ENCODE results near the gene OR13F1. TPM values are rescaled to one million over a fixed set of nuclear protein-coding genes. Genes with fewer than 3 reads are reported as not detected.
"Not testable (repeated sequence)": the region's sequence is repeated elsewhere in the genome, so short reads cannot be mapped to it uniquely, and the experiment has no call there.

Gene OR13F1
- total RNA-seq, 4 donors from 2014 or later: not detected

GRCh38 chr9:104485014-104485413 is 19.0 kb upstream of the OR13F1 start:
- no peak for TF ChIP-seq POLR2A (IDR thresholded peaks at IDR 0.05)
- TF ChIP-seq CTCF (IDR thresholded peaks at IDR 0.05): no peak
- Histone ChIP-seq H3K36me3 (no peaks in the 10 kb centered on the region), H3K9me3 (no peaks in the 10 kb centered on the region), H3K4me1 (no peaks in the 10 kb centered on the region), H3K4me3 (no peak overlapping the region), H3K27me3 (no peaks in the 10 kb centered on the region), H3K27ac (no peak overlapping the region)
- intact Hi-C loops (cut with DNase I): no loop called here
- WGBS, 2 donors: 84 to 90% methylated on average over 2 of the region's 2 CpGs
- no peak for DNase-seq

GRCh38 chr9:104494808-104495207 is 9.3 kb upstream of the OR13F1 start:
- H3K27ac ChIP-seq: no peak overlapping the region
- no peaks in the 10 kb centered on the region for H3K36me3 ChIP-seq
- no peak for DNase-seq
- no peaks in the 10 kb centered on the region for H3K9me3 ChIP-seq
- H3K4me3 ChIP-seq: no peak overlapping the region
- H3K27me3 ChIP-seq: no peaks in the 10 kb centered on the region
- 33 to 38% methylated on average over 3 of the region's 3 CpGs for WGBS, 2 donors
- intact Hi-C loops (cut with DNase I): no loop called here
- no peaks in the 10 kb centered on the region for H3K4me1 ChIP-seq
- TF ChIP-seq POLR2A (IDR thresholded peaks at IDR 0.05) (no peak), CTCF (IDR thresholded peaks at IDR 0.05) (no peak)

DNA sequence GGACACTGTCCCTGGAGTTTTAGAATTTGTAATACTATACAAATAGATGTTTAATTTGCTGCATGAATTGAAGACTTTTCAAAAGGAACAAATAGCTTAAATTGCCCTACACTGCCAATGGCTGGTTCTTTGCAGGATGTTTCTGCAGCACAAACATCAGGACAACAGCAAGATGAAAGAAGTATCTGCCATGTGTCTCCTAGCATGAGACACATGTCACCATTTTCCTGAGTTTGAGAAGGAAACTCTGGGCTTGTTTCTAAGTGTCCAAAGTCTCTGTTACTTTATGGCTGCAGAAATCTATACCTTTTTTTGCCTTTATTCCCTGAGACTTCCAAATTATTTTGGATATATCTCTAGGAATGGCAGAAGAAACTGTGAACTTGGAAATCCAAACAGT is 623 bp upstream of the OR13F1 start:
- no peaks in the 10 kb centered on the region for H3K27me3 ChIP-seq
- H3K4me3 ChIP-seq: no peak overlapping the region
- TF ChIP-seq CTCF (IDR thresholded peaks at IDR 0.05) (no peak), POLR2A (IDR thresholded peaks at IDR 0.05) (no peak)
- H3K36me3 ChIP-seq: no peaks in the 10 kb centered on the region
- no peaks in the 10 kb centered on the region for H3K9me3 ChIP-seq
- DNase-seq: no peak
- H3K27ac ChIP-seq: no peak overlapping the region
- intact Hi-C loops (cut with DNase I): no loop called here
- no peaks in the 10 kb centered on the region for H3K4me1 ChIP-seq

DNA sequence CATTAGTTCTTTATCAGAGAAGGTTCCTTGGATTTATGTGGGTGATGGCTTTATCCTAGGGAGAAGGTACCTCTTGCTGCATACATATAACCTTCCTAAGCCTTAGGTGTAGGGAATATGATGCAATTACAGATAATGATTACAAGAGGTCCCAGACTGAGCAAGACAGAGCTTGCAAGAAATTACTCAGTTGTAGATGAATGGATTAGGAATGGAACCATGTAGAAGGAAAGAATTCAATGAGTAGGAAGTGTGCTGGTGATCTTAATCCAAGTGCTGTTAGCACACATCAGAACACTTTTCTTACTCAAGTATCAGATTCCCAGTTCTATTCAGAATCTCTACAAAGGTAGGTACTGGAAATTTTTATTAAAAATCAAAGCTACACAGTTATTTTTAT is 2.5 kb downstream of the OR13F1 start:
- Histone ChIP-seq H3K9me3 (no peaks in the 10 kb centered on the region), H3K36me3 (no peaks in the 10 kb centered on the region), H3K4me1 (no peaks in the 10 kb centered on the region), H3K27me3 (no peaks in the 10 kb centered on the region), H3K4me3 (no peak overlapping the region), H3K27ac (no peak overlapping the region)
- TF ChIP-seq CTCF (IDR thresholded peaks at IDR 0.05) (no peak), POLR2A (IDR thresholded peaks at IDR 0.05) (no peak)
- no peak for DNase-seq
- intact Hi-C loops (cut with DNase I): no loop called here

- H3K36me3 ChIP-seq: no peaks in the 10 kb centered on the region
- intact Hi-C loops (cut with DNase I): no loop called here
- H3K4me3 ChIP-seq: no peak overlapping the region
- no peak for TF ChIP-seq POLR2A (IDR thresholded peaks at IDR 0.05)
- no peak for TF ChIP-seq CTCF (IDR thresholded peaks at IDR 0.05)
- DNase-seq: no peak
- H3K4me1 ChIP-seq: no peaks in the 10 kb centered on the region
- H3K27me3 ChIP-seq: no peaks in the 10 kb centered on the region
- no peak overlapping the region for H3K27ac ChIP-seq
- 75 to 77% methylated on average over 5 of the region's 5 CpGs for WGBS, 2 donors
- H3K9me3 ChIP-seq: no peaks in the 10 kb centered on the region
Observed at GRCh38 chr9:104514901-104515300, 10.8 kb downstream of the OR13F1 start.

GRCh38 chr9:104520241-104520640 is 16.2 kb downstream of the OR13F1 start:
- not testable (repeated sequence) for DNase-seq, H3K27me3 ChIP-seq
- WGBS, 2 donors: 60% methylated on average over 4 of the region's 10 CpGs; no CpG with 5 or more reads in 1 of the 2 donors

More at GRCh38 chr9:104520241-104520640, 16.2 kb downstream of the OR13F1 start:
- H3K4me1 ChIP-seq; H3K4me3 ChIP-seq; intact Hi-C loops (cut with DNase I); H3K9me3 ChIP-seq; H3K27ac ChIP-seq; H3K36me3 ChIP-seq: not testable (repeated sequence)
